ENCODE results near the gene GAP43.

The GAP43 gene

GRCh38 chr3:115623044-115623868 is at the start of gene GAP43:
Gene GAP43 (plus strand): TSS chr3:115623510. CDS start chr3:115623690, 180 bp downstream.
- Mint-ChIP-seq H3K4me1 (peaks cover 17% of the 10 kb centered on the region), H3K9me3 (no peaks in the 10 kb centered on the region), H3K27me3 (peaks cover 65% of the 10 kb centered on the region), H3K4me3 (peak within 1 kb of the TSS; percentile 48 to 54), H3K27ac (no peak within 1 kb of the TSS)
- ATAC-seq (peak; percentile 70), DNase-seq (peak in 1 of 2 donors; percentile 4)

GRCh38 chr3:115576325-115576875 is 46.9 kb upstream of the GAP43 start:
- ATAC-seq (no peak), DNase-seq (no peak)
- H3K9me3 Mint-ChIP-seq = no peaks in the 10 kb centered on the region
- H3K27ac Mint-ChIP-seq = no peak overlapping the region
- no peaks in the 10 kb centered on the region for H3K4me1 Mint-ChIP-seq
- H3K27me3 Mint-ChIP-seq = peaks cover 19% of the 10 kb centered on the region
- H3K4me3 Mint-ChIP-seq = no peak overlapping the region

GRCh38 chr3:115577000-115577399 is 46.3 kb upstream of the GAP43 start:
- Mint-ChIP-seq H3K4me1 (no peaks in the 10 kb centered on the region), H3K27ac (no peak overlapping the region)
- no peak for ATAC-seq

GRCh38 chr3:115578331-115578730 is 45.0 kb upstream of the GAP43 start:
- Mint-ChIP-seq H3K4me1 (no peaks in the 10 kb centered on the region), H3K27me3 (peaks cover 26% of the 10 kb centered on the region), H3K27ac (no peak overlapping the region), H3K4me3 (no peak overlapping the region), H3K9me3 (no peaks in the 10 kb centered on the region)
- DNase-seq = no peak
- no peak for ATAC-seq

More at GRCh38 chr3:115577000-115577399, 46.3 kb upstream of the GAP43 start:
- DNase-seq = no peak
- H3K4me3 Mint-ChIP-seq = no peak overlapping the region
- no peaks in the 10 kb centered on the region for H3K9me3 Mint-ChIP-seq
- peaks cover 25% of the 10 kb centered on the region for H3K27me3 Mint-ChIP-seq

- Mint-ChIP-seq H3K4me1 (no peaks in the 10 kb centered on the region), H3K4me3 (no peak overlapping the region), H3K27me3 (peaks cover 15% of the 10 kb centered on the region), H3K9me3 (no peaks in the 10 kb centered on the region), H3K27ac (peak overlapping the region in 1 of 2 donors; percentile 16)
- DNase-seq = no peak
- ATAC-seq = no peak
Observed at GRCh38 chr3:115580566-115580965, 42.7 kb upstream of the GAP43 start.

GRCh38 chr3:115581362-115582135 is 41.8 kb upstream of the GAP43 start:
- H3K9me3 Mint-ChIP-seq = no peaks in the 10 kb centered on the region

GRCh38 chr3:115588201-115589115 is 34.9 kb upstream of the GAP43 start:
- H3K27me3 Mint-ChIP-seq = peaks cover 19% of the 10 kb centered on the region
- no peak for ATAC-seq
- peaks cover 4 to 5% of the 10 kb centered on the region in 2 donors for H3K9me3 Mint-ChIP-seq
- H3K27ac Mint-ChIP-seq = no peak overlapping the region
- no peaks in the 10 kb centered on the region for H3K4me1 Mint-ChIP-seq
- DNase-seq = no peak
- H3K4me3 Mint-ChIP-seq = no peak overlapping the region

More at GRCh38 chr3:115581362-115582135, 41.8 kb upstream of the GAP43 start:
- peak; percentile 81 for ATAC-seq
- Mint-ChIP-seq H3K27ac (no peak overlapping the region), H3K4me3 (no peak overlapping the region), H3K27me3 (peaks cover 14% of the 10 kb centered on the region), H3K4me1 (no peaks in the 10 kb centered on the region)
- DNase-seq = no peak

GRCh38 chr3:115590873-115591272 is 32.4 kb upstream of the GAP43 start:
- ATAC-seq (no peak), DNase-seq (no peak)
- Mint-ChIP-seq H3K4me3 (no peak overlapping the region), H3K4me1 (no peaks in the 10 kb centered on the region), H3K27me3 (peaks cover 19% of the 10 kb centered on the region), H3K9me3 (peaks cover 11 to 21% of the 10 kb centered on the region in 2 donors), H3K27ac (no peak overlapping the region)

GRCh38 chr3:115595611-115596275 is 27.6 kb upstream of the GAP43 start:
- H3K27ac Mint-ChIP-seq = no peak overlapping the region
- no peak for ATAC-seq

GRCh38 chr3:115598216-115598615 is 25.1 kb upstream of the GAP43 start:
- no peak for DNase-seq
- peaks cover 20% of the 10 kb centered on the region for H3K27me3 Mint-ChIP-seq
- no peak overlapping the region for H3K27ac Mint-ChIP-seq
- no peak overlapping the region for H3K4me3 Mint-ChIP-seq
- no peaks in the 10 kb centered on the region for H3K4me1 Mint-ChIP-seq
- no peak for ATAC-seq
- H3K9me3 Mint-ChIP-seq = peaks cover 8 to 19% of the 10 kb centered on the region in 2 donors

More at GRCh38 chr3:115595611-115596275, 27.6 kb upstream of the GAP43 start:
- peaks cover 11 to 21% of the 10 kb centered on the region in 2 donors for H3K9me3 Mint-ChIP-seq
- no peak overlapping the region for H3K4me3 Mint-ChIP-seq
- H3K27me3 Mint-ChIP-seq = peaks cover 8% of the 10 kb centered on the region
- no peak for DNase-seq
- no peaks in the 10 kb centered on the region for H3K4me1 Mint-ChIP-seq

- DNase-seq (no peak), ATAC-seq (no peak)
- Mint-ChIP-seq H3K4me3 (no peak overlapping the region), H3K9me3 (no peaks in the 10 kb centered on the region), H3K4me1 (no peaks in the 10 kb centered on the region), H3K27ac (no peak overlapping the region), H3K27me3 (peaks cover 20% of the 10 kb centered on the region)
Observed at GRCh38 chr3:115602194-115602593, 21.1 kb upstream of the GAP43 start.

GRCh38 chr3:115611630-115612029 is 11.7 kb upstream of the GAP43 start:
- Mint-ChIP-seq H3K9me3 (no peaks in the 10 kb centered on the region), H3K4me1 (peaks cover 6% of the 10 kb centered on the region), H3K27me3 (peaks cover 21% of the 10 kb centered on the region), H3K27ac (no peak overlapping the region), H3K4me3 (no peak overlapping the region)
- DNase-seq = no peak
- ATAC-seq = no peak

- Mint-ChIP-seq H3K27ac (no peak overlapping the region), H3K4me1 (peaks cover 8% of the 10 kb centered on the region), H3K9me3 (no peaks in the 10 kb centered on the region), H3K4me3 (no peak overlapping the region), H3K27me3 (peaks cover 25% of the 10 kb centered on the region)
- DNase-seq (no peak), ATAC-seq (no peak)
Observed at GRCh38 chr3:115615001-115615814, 8.1 kb upstream of the GAP43 start.

GRCh38 chr3:115616461-115616860 is 6.8 kb upstream of the GAP43 start:
- H3K27me3 Mint-ChIP-seq = peaks cover 25% of the 10 kb centered on the region
- H3K27ac Mint-ChIP-seq = peak overlapping the region in 1 of 2 donors; percentile 19
- peaks cover 8% of the 10 kb centered on the region for H3K4me1 Mint-ChIP-seq
- H3K4me3 Mint-ChIP-seq = peak overlapping the region in 1 of 2 donors; percentile 35
- ATAC-seq (peak; percentile 83), DNase-seq (peak in 1 of 2 donors; percentile 35)
- no peaks in the 10 kb centered on the region for H3K9me3 Mint-ChIP-seq

Measured in stimulated activated naive CD8-positive, alpha-beta T cell treated with anti-CD3 and anti-CD28 coated beads, Interleukin-15, amount 100 ng/mL, for 72 hours (primary cell).